ENCODE results near the gene FBN3. TPM values are rescaled to one million over a fixed set of nuclear protein-coding genes. Genes with fewer than 3 reads are reported as not detected.

FBN3 gene
- polyA plus RNA-seq, 1 donor (not counting 4 experiments of a cell fraction or from before 2014, with no cell fraction given), result not detected

DNA sequence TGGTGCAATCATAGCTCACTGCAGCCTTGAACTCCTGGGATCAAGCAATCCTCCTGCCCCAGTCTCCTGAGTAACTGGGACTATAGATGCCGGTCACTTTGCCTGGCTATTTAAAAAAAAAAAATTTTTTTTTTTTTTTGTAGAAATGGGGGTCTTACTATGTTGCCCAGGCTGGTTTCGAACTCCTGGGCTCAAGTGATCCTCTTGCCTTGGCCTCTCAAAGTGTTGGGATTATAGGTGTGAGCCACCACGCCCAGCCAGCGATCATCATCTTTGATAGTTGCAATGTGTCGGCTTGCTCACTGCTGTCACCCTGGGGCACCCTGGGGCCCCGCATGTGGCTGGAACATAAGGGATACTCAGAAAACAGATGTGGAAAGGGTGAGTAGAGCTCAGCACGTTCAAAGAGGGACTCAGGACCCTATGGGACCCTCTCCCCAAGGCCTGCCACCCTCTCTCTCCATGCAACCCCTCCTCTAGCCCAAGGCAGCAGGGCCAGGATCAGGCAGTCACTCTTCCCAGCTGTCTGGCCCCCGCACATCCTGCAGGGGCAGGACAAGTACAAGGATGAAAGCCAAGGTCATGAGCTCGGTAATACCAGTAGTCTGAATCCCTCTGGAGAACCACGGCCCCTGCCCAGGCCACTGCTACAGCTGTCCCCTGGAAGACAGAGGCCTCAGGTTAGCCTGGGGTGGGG is 103.4 kb downstream of the FBN3 start:
- no peak for FAIRE-seq
- peaks cover 5% of the 10 kb centered on the region for H3K27me3 ChIP-seq (ENCODE audit: control insufficient read depth, extremely low read depth, insufficient read depth, low read length)
- no peak overlapping the region for H2AFZ ChIP-seq (ENCODE audit: control insufficient read depth, low read length)

GRCh38 chr19:8044018-8044417 is 105.4 kb downstream of the FBN3 start:
- Histone ChIP-seq H3K4me3 (ENCODE audit: control insufficient read depth in 2 of 3, extremely low read depth in 1 of 3, insufficient read depth in 2 of 3, low read depth in 1 of 3, low read length in 3 of 3) (no peak overlapping the region), H3K4me2 (ENCODE audit: control insufficient read depth, extremely low read depth, insufficient read depth, low read depth, low read length) (no peak overlapping the region), H3K9me1 (ENCODE audit: control insufficient read depth, extremely low read depth, insufficient read depth, low read length) (no peaks in the 10 kb centered on the region), H3K9me3 (ENCODE audit: control insufficient read depth, low read depth, low read length) (no peaks in the 10 kb centered on the region), H2AFZ (ENCODE audit: control insufficient read depth, low read length) (no peak overlapping the region), H3K9ac (ENCODE audit: control insufficient read depth, extremely low read depth, insufficient read depth, low read length) (no peak overlapping the region), H3K27ac (ENCODE audit: control insufficient read depth, insufficient read depth, low read length) (no peak overlapping the region), H3K36me3 (ENCODE audit: control insufficient read depth in 2 of 2, extremely low read depth in 1 of 2, insufficient read depth in 2 of 2, low read length in 2 of 2) (no peaks in the 10 kb centered on the region), H3K79me2 (ENCODE audit: control insufficient read depth, insufficient read depth, low read length) (no peaks in the 10 kb centered on the region), H3K4me1 (ENCODE audit: control insufficient read depth, extremely low read depth, insufficient read depth, low read length) (no peaks in the 10 kb centered on the region), H4K20me1 (ENCODE audit: control insufficient read depth, extremely low read depth, insufficient read depth, low read length) (no peaks in the 10 kb centered on the region), H3K27me3 (ENCODE audit: control insufficient read depth, extremely low read depth, insufficient read depth, low read length) (peaks cover 2% of the 10 kb centered on the region)
- no peak for TF ChIP-seq EZH2 (IDR thresholded peaks at IDR 0.05; ENCODE audit: low read length)
- TF ChIP-seq, protein P1, sequence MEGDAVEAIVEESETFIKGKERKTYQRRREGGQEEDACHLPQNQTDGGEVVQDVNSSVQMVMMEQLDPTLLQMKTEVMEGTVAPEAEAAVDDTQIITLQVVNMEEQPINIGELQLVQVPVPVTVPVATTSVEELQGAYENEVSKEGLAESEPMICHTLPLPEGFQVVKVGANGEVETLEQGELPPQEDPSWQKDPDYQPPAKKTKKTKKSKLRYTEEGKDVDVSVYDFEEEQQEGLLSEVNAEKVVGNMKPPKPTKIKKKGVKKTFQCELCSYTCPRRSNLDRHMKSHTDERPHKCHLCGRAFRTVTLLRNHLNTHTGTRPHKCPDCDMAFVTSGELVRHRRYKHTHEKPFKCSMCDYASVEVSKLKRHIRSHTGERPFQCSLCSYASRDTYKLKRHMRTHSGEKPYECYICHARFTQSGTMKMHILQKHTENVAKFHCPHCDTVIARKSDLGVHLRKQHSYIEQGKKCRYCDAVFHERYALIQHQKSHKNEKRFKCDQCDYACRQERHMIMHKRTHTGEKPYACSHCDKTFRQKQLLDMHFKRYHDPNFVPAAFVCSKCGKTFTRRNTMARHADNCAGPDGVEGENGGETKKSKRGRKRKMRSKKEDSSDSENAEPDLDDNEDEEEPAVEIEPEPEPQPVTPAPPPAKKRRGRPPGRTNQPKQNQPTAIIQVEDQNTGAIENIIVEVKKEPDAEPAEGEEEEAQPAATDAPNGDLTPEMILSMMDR (optimal IDR thresholded peaks at IDR 0.05 in 1 of 3, IDR thresholded peaks at IDR 0.05 in 1 of 3, conservative IDR thresholded peaks at IDR 0.05 in 1 of 3; ENCODE audit: extremely low read depth in 1 of 3, insufficient read depth in 2 of 3, low read length in 3 of 3), result no peak
- no peak for DNase-seq (ENCODE audit: low read depth, low spot score)
- no peak for FAIRE-seq
- dilution Hi-C loops (cut with MboI; ENCODE audit: extremely low pct_ligation_motif_present, low sequenced_read_pairs), result no loop called here

More for the DNA sequence above, 103.4 kb downstream of the FBN3 start:
- no peaks in the 10 kb centered on the region for H3K9me1 ChIP-seq (ENCODE audit: control insufficient read depth, extremely low read depth, insufficient read depth, low read length)
- DNase-seq (ENCODE audit: low read depth, low spot score), result no peak
- H3K4me2 ChIP-seq (ENCODE audit: control insufficient read depth, extremely low read depth, insufficient read depth, low read depth, low read length), result no peak overlapping the region
- H3K4me1 ChIP-seq (ENCODE audit: control insufficient read depth, extremely low read depth, insufficient read depth, low read length), result no peaks in the 10 kb centered on the region
- H3K9me3 ChIP-seq (ENCODE audit: control insufficient read depth, low read depth, low read length), result no peaks in the 10 kb centered on the region
- H3K27ac ChIP-seq (ENCODE audit: control insufficient read depth, insufficient read depth, low read length), result no peak overlapping the region
- no peaks in the 10 kb centered on the region for H4K20me1 ChIP-seq (ENCODE audit: control insufficient read depth, extremely low read depth, insufficient read depth, low read length)
- no peaks in the 10 kb centered on the region for H3K79me2 ChIP-seq (ENCODE audit: control insufficient read depth, insufficient read depth, low read length)
- H3K9ac ChIP-seq (ENCODE audit: control insufficient read depth, extremely low read depth, insufficient read depth, low read length), result no peak overlapping the region
- TF ChIP-seq EZH2 (IDR thresholded peaks at IDR 0.05; ENCODE audit: low read length), result no peak
- TF ChIP-seq, protein P1 (optimal IDR thresholded peaks at IDR 0.05 in 1 of 3, IDR thresholded peaks at IDR 0.05 in 1 of 3, conservative IDR thresholded peaks at IDR 0.05 in 1 of 3; ENCODE audit: extremely low read depth in 1 of 3, insufficient read depth in 2 of 3, low read length in 3 of 3), result no peak
- no peaks in the 10 kb centered on the region for H3K36me3 ChIP-seq (ENCODE audit: control insufficient read depth in 2 of 2, extremely low read depth in 1 of 2, insufficient read depth in 2 of 2, low read length in 2 of 2)
- no peak overlapping the region for H3K4me3 ChIP-seq (ENCODE audit: control insufficient read depth in 2 of 3, extremely low read depth in 1 of 3, insufficient read depth in 2 of 3, low read depth in 1 of 3, low read length in 3 of 3)
- dilution Hi-C loops (cut with MboI; ENCODE audit: extremely low pct_ligation_motif_present, low sequenced_read_pairs), result no loop called here

All from keratinocyte (primary cell).